IPS-18a (cell line): Measurements from ENCODE around the gene H1-8.

ENCODE experiments used
- H3K27ac ChIP-seq: one replicate; pipeline ENCODE4 v1.5.1; 2013; ENCODE audit warnings: low read length
- H3K27me3 ChIP-seq: one replicate; pipeline ENCODE4 v1.6.1; 2013; ENCODE audit warnings: mild to moderate bottlenecking, low read length; ENCODE audit not compliant: control insufficient read depth, insufficient read depth
- H3K36me3 ChIP-seq: one replicate; pipeline ENCODE4 v1.6.1; 2013; ENCODE audit warnings: low read depth, low read length; ENCODE audit not compliant: control insufficient read depth
- H3K4me1 ChIP-seq: one replicate; pipeline ENCODE4 v1.6.1; 2013; ENCODE audit warnings: low read depth, low read length; ENCODE audit not compliant: control insufficient read depth
- H3K4me3 ChIP-seq: one replicate; pipeline ENCODE4 v1.5.1; 2013; ENCODE audit warnings: low read length
- H3K9ac ChIP-seq: one replicate; pipeline ENCODE4 v1.6.1; 2013; ENCODE audit warnings: mild to moderate bottlenecking, low read length, moderate library complexity
- H3K9me3 ChIP-seq: one replicate; pipeline ENCODE4 v1.6.1; 2013; ENCODE audit warnings: low read depth, low read length; ENCODE audit not compliant: control insufficient read depth

H1-8 gene

DNA sequence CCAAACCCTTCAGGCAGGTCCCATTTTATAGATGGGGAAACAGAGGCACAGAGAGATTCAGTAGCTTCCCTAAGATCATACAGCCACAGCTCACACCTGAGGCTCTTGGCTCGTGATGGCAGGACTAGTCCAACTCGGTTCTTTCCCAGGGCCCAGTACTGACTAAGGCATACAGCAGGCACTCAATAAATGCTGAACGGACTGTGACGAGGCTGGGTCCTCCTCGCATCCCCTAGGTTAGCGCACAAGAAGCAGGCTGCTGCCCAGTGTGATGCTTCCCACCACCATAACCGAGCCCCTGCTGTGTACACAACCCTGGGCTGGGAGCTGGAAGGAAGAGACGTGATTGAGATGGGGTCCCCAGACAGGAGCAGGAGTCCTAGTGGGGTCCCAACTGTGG, 38.6 kb downstream of the H1-8 start:
- Histone ChIP-seq H3K4me1 (no peaks in the 10 kb centered on the region), H3K4me3 (no peak overlapping the region), H3K9me3 (no peaks in the 10 kb centered on the region), H3K27me3 (no peaks in the 10 kb centered on the region), H3K36me3 (no peaks in the 10 kb centered on the region), H3K9ac (no peak overlapping the region), H3K27ac (no peak overlapping the region)

- Histone ChIP-seq H3K9me3 (no peaks in the 10 kb centered on the region), H3K27me3 (no peaks in the 10 kb centered on the region), H3K4me1 (no peaks in the 10 kb centered on the region), H3K36me3 (no peaks in the 10 kb centered on the region), H3K9ac (no peak overlapping the region), H3K27ac (no peak overlapping the region), H3K4me3 (no peak overlapping the region)
Measured at GRCh38 chr3:129582799-129583198, 39.8 kb downstream of the H1-8 start.

DNA sequence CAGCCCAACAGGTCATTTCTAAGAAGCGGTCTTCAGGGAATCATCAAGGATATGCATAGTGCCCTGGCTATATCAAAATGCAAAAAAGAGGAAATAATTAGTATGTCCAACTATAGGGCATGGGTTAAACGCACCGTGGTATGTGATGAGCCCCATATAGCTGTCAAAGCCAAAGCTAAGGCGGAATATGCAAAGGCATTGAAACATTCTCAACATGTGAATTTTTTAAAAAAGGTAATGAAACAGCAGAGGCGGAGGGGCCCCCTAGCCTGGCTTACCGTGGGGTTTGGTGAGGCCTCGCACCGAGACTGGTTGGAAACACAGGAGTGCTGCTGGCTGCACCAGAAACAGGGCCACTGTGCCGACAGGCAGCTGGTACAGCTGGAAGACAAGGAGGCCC, 40.3 kb downstream of the H1-8 start:
- H3K4me3 ChIP-seq, result no peak overlapping the region
- no peaks in the 10 kb centered on the region for H3K9me3 ChIP-seq
- no peak overlapping the region for H3K27ac ChIP-seq
- H3K27me3 ChIP-seq, result no peaks in the 10 kb centered on the region
- H3K4me1 ChIP-seq, result no peaks in the 10 kb centered on the region
- no peak overlapping the region for H3K9ac ChIP-seq
- H3K36me3 ChIP-seq, result no peaks in the 10 kb centered on the region

GRCh38 chr3:129584631-129585030, 41.7 kb downstream of the H1-8 start:
- H3K27ac ChIP-seq, result no peak overlapping the region
- H3K27me3 ChIP-seq, result no peaks in the 10 kb centered on the region
- H3K4me1 ChIP-seq, result no peaks in the 10 kb centered on the region
- no peak overlapping the region for H3K9ac ChIP-seq
- H3K9me3 ChIP-seq, result no peaks in the 10 kb centered on the region
- H3K4me3 ChIP-seq, result no peak overlapping the region
- H3K36me3 ChIP-seq, result no peaks in the 10 kb centered on the region

DNA sequence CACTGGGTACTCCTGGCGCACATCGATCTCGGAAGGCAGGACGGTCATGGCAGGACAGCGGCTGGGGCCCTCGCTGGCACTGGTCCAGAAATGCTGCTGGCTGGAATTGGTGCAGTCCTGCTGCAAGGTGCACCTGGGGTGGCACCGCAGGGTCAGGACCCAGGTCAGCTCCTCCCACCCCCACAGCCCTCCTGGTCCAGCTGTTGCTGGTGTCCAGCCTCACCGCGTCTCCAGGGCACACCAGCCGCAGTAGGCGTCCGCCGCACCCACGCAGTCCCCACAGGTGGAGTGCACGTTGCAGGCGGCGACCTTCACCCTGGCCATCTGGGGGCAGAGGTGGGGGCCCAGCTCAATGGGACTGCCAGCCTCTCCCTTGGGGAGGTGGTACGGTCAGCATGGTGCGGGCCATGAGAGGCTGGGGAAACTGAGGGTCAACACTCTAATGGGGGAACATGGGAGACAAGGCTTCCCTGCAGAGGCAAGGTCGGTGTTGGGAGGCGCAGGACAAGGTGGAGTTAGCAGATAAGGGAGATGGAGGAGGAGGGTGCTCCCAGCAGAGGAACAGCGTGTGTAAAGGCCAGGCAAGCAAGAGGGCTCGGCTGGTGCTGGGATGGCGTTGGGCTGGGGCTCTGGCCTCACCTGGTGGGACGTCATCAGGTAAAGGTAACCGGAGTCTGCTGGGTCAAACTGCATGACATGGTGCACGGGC, 43.1 kb downstream of the H1-8 start:
- H3K27ac ChIP-seq, result no peak overlapping the region

GRCh38 chr3:129586746-129587430, 43.9 kb downstream of the H1-8 start:
- no peak overlapping the region for H3K4me3 ChIP-seq
- H3K9me3 ChIP-seq, result no peaks in the 10 kb centered on the region
- H3K27me3 ChIP-seq, result no peaks in the 10 kb centered on the region
- H3K36me3 ChIP-seq, result no peaks in the 10 kb centered on the region
- no peak overlapping the region for H3K9ac ChIP-seq
- H3K4me1 ChIP-seq, result peaks cover 6% of the 10 kb centered on the region
- H3K27ac ChIP-seq, result no peak overlapping the region

More for the DNA sequence above, 43.1 kb downstream of the H1-8 start:
- Histone ChIP-seq H3K36me3 (no peaks in the 10 kb centered on the region), H3K9me3 (no peaks in the 10 kb centered on the region), H3K4me3 (no peak overlapping the region), H3K9ac (no peak overlapping the region), H3K4me1 (no peaks in the 10 kb centered on the region), H3K27me3 (no peaks in the 10 kb centered on the region)

GRCh38 chr3:129587566-129588210, 44.7 kb downstream of the H1-8 start:
- no peak overlapping the region for H3K9ac ChIP-seq
- no peaks in the 10 kb centered on the region for H3K27me3 ChIP-seq
- no peaks in the 10 kb centered on the region for H3K36me3 ChIP-seq
- peaks cover 11% of the 10 kb centered on the region for H3K4me1 ChIP-seq
- H3K27ac ChIP-seq, result no peak overlapping the region
- no peaks in the 10 kb centered on the region for H3K9me3 ChIP-seq
- H3K4me3 ChIP-seq, result no peak overlapping the region

- no peak overlapping the region for H3K4me3 ChIP-seq
- H3K36me3 ChIP-seq, result no peaks in the 10 kb centered on the region
- peaks cover 6% of the 10 kb centered on the region for H3K27me3 ChIP-seq
- H3K27ac ChIP-seq, result no peak overlapping the region
- no peak overlapping the region for H3K9ac ChIP-seq
- peaks cover 29% of the 10 kb centered on the region for H3K4me1 ChIP-seq
- H3K9me3 ChIP-seq, result no peaks in the 10 kb centered on the region
Measured at GRCh38 chr3:129590215-129590614, 47.2 kb downstream of the H1-8 start.

DNA sequence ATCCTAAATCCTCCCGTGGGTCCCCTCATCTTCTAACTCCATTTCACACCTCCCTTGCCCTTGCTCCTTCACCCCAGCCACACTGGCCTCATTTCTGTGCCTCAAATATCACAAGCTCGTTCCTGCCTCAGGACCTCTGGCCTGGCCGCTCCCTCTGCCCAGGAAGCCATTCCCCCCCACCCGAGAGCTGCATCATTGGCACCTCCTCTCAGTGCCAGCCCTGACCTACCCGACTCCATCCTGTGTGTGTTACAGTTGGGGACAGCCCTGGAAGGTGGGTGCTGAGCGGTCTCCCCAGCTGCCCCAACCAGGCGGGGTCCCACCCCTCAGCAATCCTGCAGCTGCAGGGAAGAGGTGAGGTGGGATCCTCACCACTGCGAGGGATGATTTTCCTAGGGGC, 49.0 kb downstream of the H1-8 start:
- peaks cover 6% of the 10 kb centered on the region for H3K27me3 ChIP-seq
- H3K27ac ChIP-seq, result no peak overlapping the region
- peak overlapping the region; percentile 29 for H3K4me3 ChIP-seq
- no peaks in the 10 kb centered on the region for H3K9me3 ChIP-seq
- H3K36me3 ChIP-seq, result no peaks in the 10 kb centered on the region
- no peak overlapping the region for H3K9ac ChIP-seq
- peaks cover 38% of the 10 kb centered on the region for H3K4me1 ChIP-seq

DNA sequence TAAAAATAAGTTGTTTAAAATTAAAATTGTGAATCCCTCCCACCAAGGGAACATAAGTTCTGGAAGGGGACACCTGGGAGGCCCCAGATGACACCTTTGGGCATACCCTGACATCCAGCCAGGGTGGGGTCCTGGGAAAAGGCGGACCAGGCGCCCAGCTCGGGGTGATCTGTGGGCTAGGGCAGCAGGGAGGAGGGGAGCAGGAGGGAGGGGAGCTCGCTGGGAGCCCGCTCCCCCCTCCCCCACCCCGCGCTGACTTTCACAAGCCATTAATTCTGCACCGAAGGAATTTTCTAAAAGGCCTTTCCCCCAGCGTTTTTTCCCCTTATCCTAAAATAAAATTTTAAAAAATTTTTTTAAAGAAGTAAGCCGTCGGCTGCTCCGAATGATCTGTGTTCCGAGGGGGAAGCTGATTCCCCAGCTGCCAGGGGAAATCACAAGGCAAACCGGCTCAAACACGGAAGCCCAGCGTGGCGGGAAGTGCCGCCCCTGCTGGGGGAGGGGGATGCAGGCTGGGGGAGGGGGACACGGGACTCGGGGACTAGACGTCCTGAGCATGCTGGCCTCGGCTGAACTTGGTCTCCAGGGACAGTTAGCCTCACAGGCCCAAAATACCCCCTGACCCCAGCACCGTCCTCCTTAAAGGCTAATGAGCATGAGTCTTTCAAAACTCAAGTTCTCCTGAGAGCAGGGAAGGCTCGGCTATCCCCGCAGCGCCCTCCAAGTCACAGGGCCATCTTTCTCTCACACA, 49.6 kb downstream of the H1-8 start:
- peak overlapping the region; percentile 25 for H3K27ac ChIP-seq

DNA sequence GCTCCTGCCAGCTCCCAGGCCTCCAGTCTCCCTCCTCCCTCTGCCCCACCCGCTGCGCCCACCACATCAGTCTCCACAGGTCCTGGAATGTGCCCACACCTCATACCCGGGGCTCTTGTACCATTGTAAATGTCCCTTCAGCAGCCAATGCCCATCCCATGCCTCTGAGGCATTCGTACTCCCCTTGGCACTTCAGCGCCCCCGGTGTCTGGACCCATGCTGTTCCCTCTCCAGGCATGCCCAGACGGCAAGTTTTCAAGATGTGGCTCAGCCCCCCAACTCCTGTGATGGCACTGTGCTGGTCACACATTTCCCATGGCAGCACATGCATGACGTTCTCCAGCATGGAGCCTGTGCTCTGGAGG, 50.2 kb downstream of the H1-8 start:
- Histone ChIP-seq H3K9me3 (no peaks in the 10 kb centered on the region), H3K4me1 (peaks cover 42% of the 10 kb centered on the region), H3K27me3 (peaks cover 6% of the 10 kb centered on the region), H3K4me3 (peak overlapping the region; percentile 2), H3K9ac (no peak overlapping the region), H3K36me3 (no peaks in the 10 kb centered on the region), H3K27ac (no peak overlapping the region)

More for the DNA sequence above, 49.6 kb downstream of the H1-8 start:
- Histone ChIP-seq H3K4me1 (peaks cover 39% of the 10 kb centered on the region), H3K27me3 (peaks cover 6% of the 10 kb centered on the region), H3K9me3 (no peaks in the 10 kb centered on the region), H3K9ac (no peak overlapping the region), H3K4me3 (peak overlapping the region; percentile 29), H3K36me3 (no peaks in the 10 kb centered on the region)
